K562 (cell line): ENCODE measurements around the gene CCM2. TPM values are rescaled to one million over a fixed set of nuclear protein-coding genes. Genes with fewer than 3 reads are reported as not detected.
A peak's percentile ranks its signal among the peaks of the same experiment; 100 is the strongest.
"Not testable (repeated sequence)": the region's sequence is repeated elsewhere in the genome, so short reads cannot be mapped to it uniquely, and the experiment has no call there.

Experiments used
- BACH1 ChIP-seq: fragments of 200-800 bp; sonication (Bioruptor generic); IDR thresholded peaks from 2 replicates; pipeline ENCODE4 v1.6.1; 2016; ENCODE audit warnings: missing genetic modification characterization, missing compliant biosample characterization
- GTF2A2 ChIP-seq: IDR thresholded peaks from 2 replicates; pipeline ENCODE4 v1.6.1; 2016; ENCODE audit warnings: mild to moderate bottlenecking, missing genetic modification characterization, missing compliant biosample characterization
- KLF6 ChIP-seq: fragments of 250-450 bp; sonication (Bioruptor Pico); IDR thresholded peaks from 2 replicates; pipeline ENCODE4 v1.4.0; 2020; ENCODE audit warnings: mild to moderate bottlenecking, moderate library complexity, borderline replicate concordance
- MEF2D ChIP-seq: conservative IDR thresholded peaks from 2 replicates; pipeline ENCODE4 v1.6.1; 2016; ENCODE audit warnings: low read depth, missing genetic modification characterization, missing compliant biosample characterization
- NFXL1 ChIP-seq: fragments of 450-650 bp; formaldehyde crosslinking; IDR thresholded peaks from 2 replicates; pipeline ENCODE4 v1.4.0; 2021; ENCODE audit warnings: mild to moderate bottlenecking
- NR4A1 ChIP-seq, 2 experiments: fragments of 250-450 bp in 1 of 2; fragments of 450-650 bp in 1 of 2; sonication (Bioruptor Pico) in 1 of 2; IDR thresholded peaks; 2 replicates each; pipeline versions ENCODE4 v1.4.0 to v1.6.1; 2016 to 2020; ENCODE audit warnings: mild to moderate bottlenecking in 2 of 2, missing compliant biosample characterization in 1 of 2, missing genetic modification characterization in 1 of 2, moderate library complexity in 1 of 2
- PTTG1 ChIP-seq: fragments of 450-650 bp; IDR thresholded peaks from 2 replicates; pipeline ENCODE4 v1.6.1; 2016; ENCODE audit warnings: low read depth, mild to moderate bottlenecking, missing genetic modification characterization, missing compliant biosample characterization
- TEAD4 ChIP-seq, 2 experiments: sonication (generic) in 1 of 2; formaldehyde crosslinking in 1 of 2; IDR thresholded peaks; 2 replicates each; pipeline versions ENCODE4 v1.6.1 to v1.8.0; 2012 to 2022; ENCODE audit warnings: borderline replicate concordance in 1 of 2, inconsistent platforms in 1 of 2, low read length in 1 of 2, mild to moderate bottlenecking in 1 of 2, missing genetic modification reagents in 1 of 2
- ZNF354B ChIP-seq: fragments of 250-450 bp; sonication (Bioruptor Pico); IDR thresholded peaks from 2 replicates; pipeline ENCODE4 v1.4.0; 2020
- ZNF41 ChIP-seq: fragments of 250-450 bp; sonication (Bioruptor Pico); conservative IDR thresholded peaks from 2 replicates; pipeline ENCODE4 v1.4.0; 2020; ENCODE audit warnings: mild to moderate bottlenecking
- ZNF444 ChIP-seq: fragments of 250-450 bp; sonication (Bioruptor Pico); IDR thresholded peaks from 2 replicates; pipeline ENCODE4 v1.4.0; 2020; ENCODE audit warnings: mild to moderate bottlenecking, moderate library complexity
- polyA plus RNA-seq, 8 experiments: library from polyadenylated mRNA; depleted of rRNA in 4 of 8; stranded (reverse) in 5 of 8; unstranded in 3 of 8; fragments of >200 nt; fragmentation: Nextera tagmentation in 2 of 8; fragmentation: Illumina TruSeq in 1 of 8; extraction: Ambion mirVana in 2 of 8; extraction: Trizol in 1 of 8; gene quantifications; 2 replicates each; pipeline versions ENCODE4 v1.2.1 to v1.2.3, GENCODE V29; 2011 to 2014; ENCODE audit warnings: inconsistent platforms in 1 of 8, missing spikeins in 1 of 8
- total RNA-seq, 7 experiments: library from RNA; depleted of rRNA in 6 of 7; stranded (reverse); fragments of >200 nt in 6 of 7; fragmentation: Illumina TruSeq in 2 of 7; extraction: Trizol in 2 of 7; gene quantifications; 2 replicates each; pipeline versions ENCODE4 v1.2.1 to v1.2.3, GENCODE V29; 2011 to 2021; ENCODE audit warnings: low replicate concordance in 1 of 7
- TF ChIP-seq, protein P1 (sequence below), 2 experiments: fragments of 450-650 bp in 1 of 2; sonication (generic) in 1 of 2; formaldehyde crosslinking in 1 of 2; IDR thresholded peaks; 2 replicates each; pipeline versions ENCODE4 v1.7.1 to v1.9.0; 2016 to 2022; ENCODE audit warnings: inconsistent platforms in 1 of 2, mild to moderate bottlenecking in 1 of 2, missing genetic modification reagents in 1 of 2
- TF ChIP-seq, protein P2 (sequence below): fragments of 450-650 bp; IDR thresholded peaks from 2 replicates; pipeline ENCODE4 v1.6.1; 2016; ENCODE audit warnings: missing biosample characterization, missing genetic modification characterization
- TF ChIP-seq, protein P3 (sequence below): fragments of 250-450 bp; sonication (Bioruptor Pico); IDR thresholded peaks from 2 replicates; pipeline ENCODE4 v1.8.0; 2021; ENCODE audit warnings: mild to moderate bottlenecking, moderate library complexity

The CCM2 gene
- total and polyA plus RNA-seq, 9 of the 15 experiments (the other 6 are each of a cell fraction or from before 2014, with no cell fraction given), result 0.41 to 38.6 (median 25.9) TPM

DNA sequence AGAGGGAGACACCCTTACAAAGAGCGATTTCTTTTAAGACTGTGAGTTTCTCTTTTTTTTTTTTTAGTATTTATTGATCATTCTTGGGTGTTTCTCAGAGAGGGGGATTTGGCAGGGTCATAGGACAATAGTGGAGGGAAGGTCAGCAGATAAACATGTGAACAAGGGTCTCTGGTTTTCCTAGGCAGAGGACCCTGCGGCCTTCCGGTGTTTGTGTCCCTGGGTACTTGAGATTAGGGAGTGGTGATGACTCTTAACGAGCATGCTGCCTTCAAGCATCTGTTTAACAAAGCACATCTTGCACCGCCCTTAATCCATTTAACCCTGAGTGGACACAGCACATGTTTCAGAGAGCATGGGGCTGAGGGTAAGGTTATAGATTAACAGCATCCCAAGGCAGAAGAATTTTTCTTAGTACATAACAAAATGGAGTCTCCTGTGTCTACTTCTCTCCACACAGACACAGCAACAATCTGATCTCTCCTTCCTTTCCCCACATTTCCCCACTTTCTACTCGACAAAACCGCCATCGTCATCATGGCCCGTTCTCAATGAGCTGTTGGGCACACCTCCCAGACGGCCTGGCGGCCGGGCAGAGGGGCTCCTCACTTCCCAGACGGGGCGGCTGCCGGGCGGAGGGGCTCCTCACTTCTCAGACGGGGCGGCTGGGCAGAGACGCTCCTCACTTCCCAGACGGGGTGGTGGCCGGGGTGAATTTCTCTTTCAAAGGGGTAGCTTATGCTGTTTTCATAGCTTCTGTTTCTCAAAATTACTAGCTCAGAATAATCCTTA is 7.8 kb upstream of the CCM2 start (continued):
- TF ChIP-seq, protein P1, sequence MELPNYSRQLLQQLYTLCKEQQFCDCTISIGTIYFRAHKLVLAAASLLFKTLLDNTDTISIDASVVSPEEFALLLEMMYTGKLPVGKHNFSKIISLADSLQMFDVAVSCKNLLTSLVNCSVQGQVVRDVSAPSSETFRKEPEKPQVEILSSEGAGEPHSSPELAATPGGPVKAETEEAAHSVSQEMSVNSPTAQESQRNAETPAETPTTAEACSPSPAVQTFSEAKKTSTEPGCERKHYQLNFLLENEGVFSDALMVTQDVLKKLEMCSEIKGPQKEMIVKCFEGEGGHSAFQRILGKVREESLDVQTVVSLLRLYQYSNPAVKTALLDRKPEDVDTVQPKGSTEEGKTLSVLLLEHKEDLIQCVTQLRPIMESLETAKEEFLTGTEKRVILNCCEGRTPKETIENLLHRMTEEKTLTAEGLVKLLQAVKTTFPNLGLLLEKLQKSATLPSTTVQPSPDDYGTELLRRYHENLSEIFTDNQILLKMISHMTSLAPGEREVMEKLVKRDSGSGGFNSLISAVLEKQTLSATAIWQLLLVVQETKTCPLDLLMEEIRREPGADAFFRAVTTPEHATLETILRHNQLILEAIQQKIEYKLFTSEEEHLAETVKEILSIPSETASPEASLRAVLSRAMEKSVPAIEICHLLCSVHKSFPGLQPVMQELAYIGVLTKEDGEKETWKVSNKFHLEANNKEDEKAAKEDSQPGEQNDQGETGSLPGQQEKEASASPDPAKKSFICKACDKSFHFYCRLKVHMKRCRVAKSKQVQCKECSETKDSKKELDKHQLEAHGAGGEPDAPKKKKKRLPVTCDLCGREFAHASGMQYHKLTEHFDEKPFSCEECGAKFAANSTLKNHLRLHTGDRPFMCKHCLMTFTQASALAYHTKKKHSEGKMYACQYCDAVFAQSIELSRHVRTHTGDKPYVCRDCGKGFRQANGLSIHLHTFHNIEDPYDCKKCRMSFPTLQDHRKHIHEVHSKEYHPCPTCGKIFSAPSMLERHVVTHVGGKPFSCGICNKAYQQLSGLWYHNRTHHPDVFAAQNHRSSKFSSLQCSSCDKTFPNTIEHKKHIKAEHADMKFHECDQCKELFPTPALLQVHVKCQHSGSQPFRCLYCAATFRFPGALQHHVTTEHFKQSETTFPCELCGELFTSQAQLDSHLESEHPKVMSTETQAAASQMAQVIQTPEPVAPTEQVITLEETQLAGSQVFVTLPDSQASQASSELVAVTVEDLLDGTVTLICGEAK (IDR thresholded peaks at IDR 0.05), result peak; percentile 59; the same call in 1 of the 2 replicates
- TF ChIP-seq, protein P1 (CRISPR knock-in tag; IDR thresholded peaks at IDR 0.05), result not testable (repeated sequence)
- peak; percentile 90 for TF ChIP-seq MEF2D
- peak; percentile 94 for TF ChIP-seq KLF6 (CRISPR knock-in tag)
- TF ChIP-seq PTTG1 (tag), result peak; percentile 93
- peak; percentile 17; the same call in 1 of the 2 replicates for TF ChIP-seq ZNF444 (CRISPR knock-in tag)
- peak; percentile 59 for TF ChIP-seq TEAD4 (IDR thresholded peaks at IDR 0.05; ENCODE audit: low read length)
- TF ChIP-seq TEAD4 (CRISPR knock-in tag; IDR thresholded peaks at IDR 0.05; ENCODE audit: borderline replicate concordance); NR4A1 (CRISPR knock-in tag; IDR thresholded peaks at IDR 0.05): not testable (repeated sequence)
- peak; percentile 72; the same call in 1 of the 2 replicates for TF ChIP-seq BACH1
- TF ChIP-seq, protein P2, sequence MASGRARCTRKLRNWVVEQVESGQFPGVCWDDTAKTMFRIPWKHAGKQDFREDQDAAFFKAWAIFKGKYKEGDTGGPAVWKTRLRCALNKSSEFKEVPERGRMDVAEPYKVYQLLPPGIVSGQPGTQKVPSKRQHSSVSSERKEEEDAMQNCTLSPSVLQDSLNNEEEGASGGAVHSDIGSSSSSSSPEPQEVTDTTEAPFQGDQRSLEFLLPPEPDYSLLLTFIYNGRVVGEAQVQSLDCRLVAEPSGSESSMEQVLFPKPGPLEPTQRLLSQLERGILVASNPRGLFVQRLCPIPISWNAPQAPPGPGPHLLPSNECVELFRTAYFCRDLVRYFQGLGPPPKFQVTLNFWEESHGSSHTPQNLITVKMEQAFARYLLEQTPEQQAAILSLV (tag), result peak; percentile 86
- peak; percentile 88 for TF ChIP-seq ZNF41 (CRISPR knock-in tag)
- peak; percentile 59; the same call in 1 of the 2 replicates for TF ChIP-seq GTF2A2 (tag)
- TF ChIP-seq, protein P3, sequence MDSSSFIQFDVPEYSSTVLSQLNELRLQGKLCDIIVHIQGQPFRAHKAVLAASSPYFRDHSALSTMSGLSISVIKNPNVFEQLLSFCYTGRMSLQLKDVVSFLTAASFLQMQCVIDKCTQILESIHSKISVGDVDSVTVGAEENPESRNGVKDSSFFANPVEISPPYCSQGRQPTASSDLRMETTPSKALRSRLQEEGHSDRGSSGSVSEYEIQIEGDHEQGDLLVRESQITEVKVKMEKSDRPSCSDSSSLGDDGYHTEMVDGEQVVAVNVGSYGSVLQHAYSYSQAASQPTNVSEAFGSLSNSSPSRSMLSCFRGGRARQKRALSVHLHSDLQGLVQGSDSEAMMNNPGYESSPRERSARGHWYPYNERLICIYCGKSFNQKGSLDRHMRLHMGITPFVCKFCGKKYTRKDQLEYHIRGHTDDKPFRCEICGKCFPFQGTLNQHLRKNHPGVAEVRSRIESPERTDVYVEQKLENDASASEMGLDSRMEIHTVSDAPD (CRISPR knock-in tag), result peak; percentile 75; the same call in 1 of the 2 replicates
- TF ChIP-seq ZNF354B (CRISPR knock-in tag), result 0 out of 2 replicates have a peak, but pooled peaks have one; percentile 34
- TF ChIP-seq NFXL1, result peak; percentile 69; the same call in 1 of the 2 replicates
- peak; percentile 95 for TF ChIP-seq NR4A1 (tag; IDR thresholded peaks at IDR 0.05)
